Endothelial cell of umbilical vein (primary cell): Measurements from ENCODE around the gene DLGAP4. TPM values are rescaled to one million over a fixed set of nuclear protein-coding genes. Genes with fewer than 3 reads are reported as not detected.

Experiments
- BruUV-seq: library from RNA; stranded (reverse); fragments of 400-500 nt; replicated peaks from 2 replicates; lab custom pipeline; 2021; lab: Mats Ljungman, UMichigan
- CTCF ChIA-PET: fragments of 300-600, 350-600 bp; sonication (Branson Sonifier 250); formaldehyde crosslinking; loops from one replicate; lab custom pipeline; 2021; ENCODE audit warnings: antibody characterized with exemption, inconsistent platforms; lab: Charles Lee
- POLR2A ChIA-PET: fragments of 300-600, 350-600 bp; sonication (Branson Sonifier 250); formaldehyde crosslinking; loops from one replicate; lab custom pipeline; 2021; ENCODE audit warnings: antibody characterized with exemption, inconsistent platforms; lab: Charles Lee
- DNase-seq: peaks from one replicate; pipeline ENCODE4 v3.0.0-alpha.2; 2011; ENCODE audit warnings: low read depth, low spot score
- FAIRE-seq: peaks from 2 replicates; lab custom pipeline; 2011; peaks lifted over from hg19 to GRCh38; lab: Jason Lieb, UNC
- H2AFZ ChIP-seq: 2 replicates; pipeline ENCODE4 v1.6.0; 2012; ENCODE audit warnings: low read depth, low read length, control low read depth, inconsistent platforms
- H3K27ac ChIP-seq: 2 replicates; pipeline ENCODE4 v1.5.1; 2011; ENCODE audit warnings: low read depth, mild to moderate bottlenecking, control low read depth, low read length, moderate library complexity; ENCODE audit not compliant: insufficient read depth
- H3K27me3 ChIP-seq, 2 experiments: 2 replicates each; pipeline versions ENCODE4 v1.6.0 to v1.6.1; 2011; ENCODE audit warnings: low read length in 2 of 2, mixed read lengths in 1 of 2; ENCODE audit not compliant: control insufficient read depth in 2 of 2, insufficient read depth in 2 of 2
- H3K36me3 ChIP-seq, 2 experiments: 2 replicates in 1 of 2; 3 replicates in 1 of 2; pipeline ENCODE4 v1.5.1; 2011; ENCODE audit warnings: low read length in 2 of 2, mild to moderate bottlenecking in 1 of 2, moderate library complexity in 1 of 2; ENCODE audit not compliant: control insufficient read depth in 2 of 2, insufficient read depth in 2 of 2; ENCODE audit errors: extremely low read depth in 1 of 2
- H3K4me1 ChIP-seq: 3 replicates; pipeline ENCODE4 v1.5.1; 2011; ENCODE audit warnings: mild to moderate bottlenecking, low read length; ENCODE audit not compliant: control insufficient read depth, insufficient read depth; ENCODE audit errors: extremely low read depth
- H3K4me2 ChIP-seq: 2 replicates; pipeline ENCODE4 v1.6.1; 2011; ENCODE audit warnings: low read length, control low read depth, mixed read lengths; ENCODE audit not compliant: insufficient read depth
- H3K4me3 ChIP-seq, 3 experiments: fragments of 200-600 bp in 1 of 3; sonication (generic), shearing (Covaris generic) in 1 of 3; replicated peaks in 1 of 3; 2 replicates each; pipeline ENCODE4 v1.5.1; 2011 to 2016; ENCODE audit warnings: control low read depth in 3 of 3, low read length in 3 of 3, mild to moderate bottlenecking in 2 of 3, inconsistent platforms in 1 of 3, low read depth in 1 of 3, moderate library complexity in 1 of 3; ENCODE audit not compliant: insufficient read depth in 1 of 3
- H3K79me2 ChIP-seq: 2 replicates; pipeline ENCODE4 v1.6.0; 2012; ENCODE audit warnings: low read length, inconsistent platforms; ENCODE audit not compliant: control insufficient read depth, insufficient read depth
- H3K9ac ChIP-seq: replicated peaks from 2 replicates; pipeline ENCODE3; 2011; ENCODE audit warnings: low read length, control low read depth; ENCODE audit not compliant: insufficient read depth; ENCODE audit errors: extremely low read depth
- H3K9me1 ChIP-seq: replicated peaks from 3 replicates; pipeline ENCODE4 v1.6.0; 2011; ENCODE audit warnings: mild to moderate bottlenecking, low read length; ENCODE audit not compliant: control insufficient read depth, insufficient read depth; ENCODE audit errors: extremely low read depth
- H3K9me3 ChIP-seq: replicated peaks from 2 replicates; pipeline ENCODE4 v1.5.1; 2012; ENCODE audit warnings: low read length, inconsistent platforms; ENCODE audit not compliant: control insufficient read depth, insufficient read depth
- H4K20me1 ChIP-seq: replicated peaks from 2 replicates; pipeline ENCODE3; 2011; ENCODE audit warnings: mild to moderate bottlenecking, low read length; ENCODE audit not compliant: control insufficient read depth, insufficient read depth; ENCODE audit errors: extremely low read depth
- CTCF ChIP-seq, 2 donors: IDR thresholded peaks; 1 replicate in 1 of 2; 2 replicates in 1 of 2; pipeline ENCODE4 v1.5.1; 2011; ENCODE audit warnings: low read length in 2 of 2, mild to moderate bottlenecking in 2 of 2, moderate library complexity in 2 of 2, control low read depth in 1 of 2, inconsistent platforms in 1 of 2, low read depth in 1 of 2; ENCODE audit not compliant: insufficient read depth in 1 of 2; ENCODE audit errors: extremely low read depth in 1 of 2
- EZH2 ChIP-seq: IDR thresholded peaks from 2 replicates; pipeline ENCODE4 v1.6.1; 2012; ENCODE audit warnings: borderline replicate concordance, low read depth, mild to moderate bottlenecking, moderate library complexity, low read length, inconsistent platforms; ENCODE audit not compliant: severe bottlenecking
- FOS ChIP-seq: IDR thresholded peaks from 2 replicates; pipeline ENCODE4 v1.6.1; 2011; ENCODE audit warnings: mild to moderate bottlenecking, low read length, moderate library complexity, borderline replicate concordance; ENCODE audit not compliant: insufficient read depth
- GATA2 ChIP-seq: IDR thresholded peaks from 2 replicates; pipeline ENCODE4 v1.7.0; 2011; ENCODE audit warnings: low read depth, mild to moderate bottlenecking, moderate library complexity, mixed read lengths, low read length; ENCODE audit not compliant: insufficient read length, insufficient read depth
- JUN ChIP-seq: IDR thresholded peaks from 2 replicates; pipeline ENCODE4 v1.6.1; 2011; ENCODE audit warnings: borderline replicate concordance, low read depth; ENCODE audit not compliant: insufficient read length, insufficient read depth
- MAX ChIP-seq: IDR thresholded peaks from 2 replicates; pipeline ENCODE4 v1.6.1; 2011; ENCODE audit not compliant: insufficient read depth, insufficient read length
- MYC ChIP-seq: IDR thresholded peaks from one replicate; pipeline ENCODE4 v1.6.1; 2011; ENCODE audit warnings: mild to moderate bottlenecking, low read depth, low read length
- POLR2A ChIP-seq: IDR thresholded peaks from 2 replicates; pipeline ENCODE4 v1.6.1; 2012; ENCODE audit warnings: low read depth, mild to moderate bottlenecking, control low read depth, low read length
- POLR2AphosphoS5 ChIP-seq: IDR thresholded peaks from 2 replicates; pipeline ENCODE4 v1.6.1; 2012; ENCODE audit warnings: low read depth, mild to moderate bottlenecking, control low read depth, low read length, moderate library complexity; ENCODE audit not compliant: insufficient read depth
- dilution Hi-C: fragments of 300-500 bp; cut with MboI; formaldehyde crosslinking; loops from one replicate; pipeline ENCODE4 v1.15.0; 2019; ENCODE audit warnings: low sequenced_read_pairs; ENCODE audit not compliant: extremely low pct_ligation_motif_present
- intact Hi-C: fragments of 100-400 bp; cut with micrococcal nuclease; formaldehyde crosslinking; loops from one replicate; pipeline ENCODE4 v1.10.0; 2022
- polyA plus RNA-seq, 4 experiments: library from polyadenylated mRNA; depleted of rRNA in 3 of 4; stranded (reverse) in 3 of 4; unstranded in 1 of 4; fragments of >200 nt; gene quantifications; 2 replicates each; pipeline versions ENCODE4 v1.2.1 to v1.2.3, GENCODE V29; 2011 to 2012; ENCODE audit warnings: missing spikeins in 1 of 4
- total RNA-seq: library from RNA; stranded (reverse); gene quantifications from 2 replicates; pipeline ENCODE4 v1.2.3, GENCODE V29; 2021

Gene DLGAP4
- total and polyA plus RNA-seq, 2 donors (not counting 3 experiments of a cell fraction or from before 2014, with no cell fraction given), result 57.5 to 125 TPM

- no TSS peak for BruUV-seq
- H3K9ac ChIP-seq, result no peak overlapping the region
- no peaks in the 10 kb centered on the region for H3K9me3 ChIP-seq
- H3K27me3 ChIP-seq, result no peaks in the 10 kb centered on the region
- H3K4me2 ChIP-seq, result no peak overlapping the region
- no peak overlapping the region for H3K4me3 ChIP-seq
- dilution Hi-C loops, result no loop called here
- H3K27ac ChIP-seq, result no peak overlapping the region
- DNase-seq (no peak), FAIRE-seq (no peak)
- peaks cover 0 to 9% of the 10 kb centered on the region in 2 experiments for H3K36me3 ChIP-seq
- CTCF ChIA-PET, result interaction anchor here (1.0 to 2.7 kb wide), 3 partner anchors 11 to 20 kb away, joined by 4 to 7 read pairs (median 4); no protein-coding TSS in a partner anchor
- H2AFZ ChIP-seq, result no peak overlapping the region
- H3K9me1 ChIP-seq, result no peaks in the 10 kb centered on the region
- intact Hi-C loops, result no loop called here
- no peak for TF ChIP-seq POLR2A
- no peak for TF ChIP-seq GATA2
- no peak for TF ChIP-seq FOS
- no peak for TF ChIP-seq POLR2AphosphoS5
- TF ChIP-seq MYC, result no peak
- no peak for TF ChIP-seq CTCF (IDR thresholded peaks at IDR 0.05; ENCODE audit: extremely low read depth in 1 of 2, insufficient read depth in 1 of 2, low read depth in 1 of 2, low read length in 2 of 2)
- TF ChIP-seq JUN, result no peak
- TF ChIP-seq EZH2, result no peak
- no peak for TF ChIP-seq MAX
- H4K20me1 ChIP-seq, result peaks cover 2% of the 10 kb centered on the region
- peaks cover 96% of the 10 kb centered on the region for H3K79me2 ChIP-seq
- peaks cover 16% of the 10 kb centered on the region for H3K4me1 ChIP-seq
- POLR2A ChIA-PET, result no interaction called here
Observed at GRCh38 chr20:36481380-36482043, 175.4 kb downstream of the DLGAP4 start.
